HG03354 (cell line): ENCODE results near the gene MYO1A.

Experiments
- ATAC-seq: cut with Tn5 transposase; IDR thresholded peaks from one replicate; pipeline ENCODE4 v1.9.1; 2021; ENCODE audit warnings: mild to moderate bottlenecking; ENCODE audit not compliant: unreplicated experiment, poor library complexity, severe bottlenecking

Gene MYO1A

GRCh38 chr12:57049119-57049446, 846 bp downstream of the MYO1A start:
- no peak for ATAC-seq

GRCh38 chr12:57048423-57049118, 1.4 kb downstream of the MYO1A start:
- ATAC-seq, result no peak

GRCh38 chr12:57047981-57048380, 1.9 kb downstream of the MYO1A start:
- no peak for ATAC-seq

GRCh38 chr12:57046947-57047890, 2.7 kb downstream of the MYO1A start:
- ATAC-seq, result no peak

- no peak for ATAC-seq
Observed at GRCh38 chr12:57046086-57046791, 3.7 kb downstream of the MYO1A start.

- ATAC-seq, result no peak
Observed at GRCh38 chr12:57044889-57045288, 5.0 kb downstream of the MYO1A start.

- ATAC-seq, result no peak
Observed at GRCh38 chr12:57044468-57044867, 5.5 kb downstream of the MYO1A start.

- ATAC-seq, result no peak
Observed at GRCh38 chr12:57042695-57043094, 7.2 kb downstream of the MYO1A start.

GRCh38 chr12:57040750-57041149, 9.2 kb downstream of the MYO1A start:
- ATAC-seq, result no peak

- no peak for ATAC-seq
Observed at GRCh38 chr12:57040211-57040610, 9.7 kb downstream of the MYO1A start.

- ATAC-seq, result no peak
Observed at GRCh38 chr12:57039016-57039798, 10.7 kb downstream of the MYO1A start.

- no peak for ATAC-seq
Observed at GRCh38 chr12:57037264-57037663, 12.7 kb downstream of the MYO1A start.

- no peak for ATAC-seq
Observed at GRCh38 chr12:57033431-57033830, 16.5 kb downstream of the MYO1A start.

- ATAC-seq, result no peak
Observed at GRCh38 chr12:57031789-57032188, 18.1 kb downstream of the MYO1A start.

GRCh38 chr12:57031138-57031725, 18.7 kb downstream of the MYO1A start:
- ATAC-seq, result no peak

- no peak for ATAC-seq
Observed at GRCh38 chr12:57029457-57029856, 20.5 kb downstream of the MYO1A start.

GRCh38 chr12:57027805-57028153, 22.1 kb downstream of the MYO1A start:
- no peak for ATAC-seq

- no peak for ATAC-seq
Observed at GRCh38 chr12:57027011-57027804, 22.7 kb downstream of the MYO1A start.

GRCh38 chr12:57025196-57025595, 24.7 kb downstream of the MYO1A start:
- ATAC-seq, result no peak
